Urinary bladder (tissue), 4 donors: ENCODE measurements around the gene AHNAK2. TPM values are rescaled to one million over a fixed set of nuclear protein-coding genes. Genes with fewer than 3 reads are reported as not detected.
"Not testable (repeated sequence)": the region's sequence is repeated elsewhere in the genome, so short reads cannot be mapped to it uniquely, and the experiment has no call there.

Experiments used
- DNase-seq: peaks from one replicate; pipeline ENCODE4 v3.0.0-alpha.2; 2015; ENCODE audit errors: extremely low spot score
- H3K27ac ChIP-seq: one replicate; pipeline ENCODE4 v1.5.1; 2013; ENCODE audit warnings: low read depth, mild to moderate bottlenecking, moderate library complexity
- H3K36me3 ChIP-seq: one replicate; pipeline ENCODE4 v1.6.1; 2013; ENCODE audit warnings: mild to moderate bottlenecking, moderate library complexity; ENCODE audit not compliant: insufficient read depth
- H3K4me1 ChIP-seq: one replicate; pipeline ENCODE4 v1.6.1; 2013; ENCODE audit warnings: mild to moderate bottlenecking, moderate library complexity; ENCODE audit not compliant: insufficient read depth
- H3K4me3 ChIP-seq: one replicate; pipeline ENCODE4 v1.5.1; 2013; ENCODE audit warnings: low read depth, low read length
- WGBS: extraction: QIAGEN DNeasy Blood & Tissue Kit; methylation state at CpG from one replicate; pipeline ENCODE4 v1.1.7; 2013; 5-methylcytosine and 5-hydroxymethylcytosine counted together
- polyA plus RNA-seq: library from polyadenylated mRNA; stranded (reverse); fragments of 200-250 nt; gene quantifications from one replicate; pipeline ENCODE4 v1.2.3, GENCODE V29; 2013
- total RNA-seq: library from RNA; depleted of rRNA; stranded (reverse); fragments of >200 nt; gene quantifications from one replicate; pipeline ENCODE4 v1.2.3, GENCODE V29; 2014
- donor health status: healthy with polysubstance abuse.
- donor health status: healthy.

Gene AHNAK2
- total and polyA plus RNA-seq, 2 donors = 14.5 to 43.2 TPM

- DNase-seq = no peak
- 83% methylated on average over 15 of the region's 15 CpGs for WGBS
- Histone ChIP-seq H3K4me3 (no peak overlapping the region), H3K36me3 (no peaks in the 10 kb centered on the region), H3K4me1 (no peaks in the 10 kb centered on the region), H3K27ac (no peak overlapping the region)
Observed at GRCh38 chr14:104925855-104926609, 52.1 kb downstream of the AHNAK2 start.

- no peaks in the 10 kb centered on the region for H3K36me3 ChIP-seq
- WGBS = 72% methylated on average over 10 of the region's 10 CpGs
- no peak overlapping the region for H3K4me3 ChIP-seq
- H3K27ac ChIP-seq = no peak overlapping the region
- DNase-seq = no peak
- no peaks in the 10 kb centered on the region for H3K4me1 ChIP-seq
Observed at GRCh38 chr14:104925214-104925854, 52.8 kb downstream of the AHNAK2 start.

- WGBS = 76% methylated on average over 14 of the region's 14 CpGs
- DNase-seq = no peak
- no peaks in the 10 kb centered on the region for H3K36me3 ChIP-seq
- no peak within 1 kb of the TSS for H3K27ac ChIP-seq
- H3K4me1 ChIP-seq = no peaks in the 10 kb centered on the region
- H3K4me3 ChIP-seq = no peak within 1 kb of the TSS
Observed at GRCh38 chr14:104924421-104925213, 53.6 kb downstream of the AHNAK2 start, which contains the start of gene PLD4. TSS of gene PLD4 (plus strand) at chr14:104924879. CDS start at chr14:104927141, 2,262 bp downstream.

- DNase-seq = no peak
- 88% methylated on average over 4 of the region's 4 CpGs for WGBS
- H3K27ac ChIP-seq = no peak overlapping the region
- no peak overlapping the region for H3K4me3 ChIP-seq
- peaks cover under 1% of the 10 kb centered on the region for H3K4me1 ChIP-seq
- H3K36me3 ChIP-seq = no peaks in the 10 kb centered on the region
Observed at GRCh38 chr14:104923640-104924420, 54.3 kb downstream of the AHNAK2 start.

- H3K27ac ChIP-seq = no peak overlapping the region
- no peaks in the 10 kb centered on the region for H3K36me3 ChIP-seq
- 42% methylated on average over 3 of the region's 3 CpGs for WGBS
- no peak overlapping the region for H3K4me3 ChIP-seq
- H3K4me1 ChIP-seq = peaks cover 1% of the 10 kb centered on the region
- DNase-seq = no peak
Observed at GRCh38 chr14:104919993-104920315, 58.2 kb downstream of the AHNAK2 start.

GRCh38 chr14:104919152-104919992 lies 58.8 kb downstream of the AHNAK2 start:
- not testable (repeated sequence) for H3K27ac ChIP-seq, DNase-seq, H3K36me3 ChIP-seq, H3K4me1 ChIP-seq, H3K4me3 ChIP-seq
- 67% methylated on average over 12 of the region's 12 CpGs for WGBS

- Histone ChIP-seq H3K36me3 (no peaks in the 10 kb centered on the region), H3K4me1 (peaks cover 1% of the 10 kb centered on the region), H3K4me3 (no peak overlapping the region), H3K27ac (no peak overlapping the region)
- WGBS = 54% methylated on average over 4 of the region's 4 CpGs
- DNase-seq = no peak
Observed at GRCh38 chr14:104917993-104918392, 60.2 kb downstream of the AHNAK2 start.

GRCh38 chr14:104917116-104917515 lies 61.1 kb downstream of the AHNAK2 start:
- no peak overlapping the region for H3K4me3 ChIP-seq
- no peaks in the 10 kb centered on the region for H3K36me3 ChIP-seq
- no peak for DNase-seq
- WGBS = 92% methylated on average over 9 of the region's 9 CpGs
- H3K4me1 ChIP-seq = peaks cover 1% of the 10 kb centered on the region
- H3K27ac ChIP-seq = no peak overlapping the region

- Histone ChIP-seq H3K27ac (no peak overlapping the region), H3K36me3 (no peaks in the 10 kb centered on the region), H3K4me3 (no peak overlapping the region), H3K4me1 (no peaks in the 10 kb centered on the region)
- DNase-seq = no peak
- 80% methylated on average over 7 of the region's 7 CpGs for WGBS
Observed at GRCh38 chr14:104913435-104913834, 64.7 kb downstream of the AHNAK2 start.

- WGBS = 93% methylated on average over 3 of the region's 3 CpGs
- H3K4me3 ChIP-seq = no peak overlapping the region
- H3K4me1 ChIP-seq = no peaks in the 10 kb centered on the region
- no peaks in the 10 kb centered on the region for H3K36me3 ChIP-seq
- H3K27ac ChIP-seq = no peak overlapping the region
- no peak for DNase-seq
Observed at GRCh38 chr14:104912053-104912452, 66.1 kb downstream of the AHNAK2 start.

GRCh38 chr14:104908303-104908702 lies 69.9 kb downstream of the AHNAK2 start:
- DNase-seq = no peak
- Histone ChIP-seq H3K4me1 (no peaks in the 10 kb centered on the region), H3K4me3 (no peak overlapping the region), H3K27ac (no peak overlapping the region), H3K36me3 (no peaks in the 10 kb centered on the region)
- WGBS = 8% methylated on average over 1 of the region's 1 CpG

GRCh38 chr14:104905579-104905933 lies 72.6 kb downstream of the AHNAK2 start:
- not testable (repeated sequence) for H3K4me3 ChIP-seq, H3K27ac ChIP-seq, H3K4me1 ChIP-seq, H3K36me3 ChIP-seq, DNase-seq
- 82% methylated on average over 28 of the region's 28 CpGs for WGBS
